CD8-positive, alpha-beta memory T cell (primary cell): ENCODE results near the gene COL5A2. TPM values are rescaled to one million over a fixed set of nuclear protein-coding genes. Genes with fewer than 3 reads are reported as not detected.

Source experiments
- CTCF ChIA-PET: fragments of 350-600 bp; sonication (Branson Sonifier 250); formaldehyde crosslinking; loops from one replicate; lab custom pipeline; 2021; ENCODE audit warnings: antibody characterized with exemption; lab: Charles Lee
- POLR2A ChIA-PET: fragments of 350-600 bp; sonication (Branson Sonifier 250); formaldehyde crosslinking; loops from one replicate; lab custom pipeline; 2021; ENCODE audit warnings: antibody characterized with exemption; lab: Charles Lee
- DNase-seq, 5 donors: peaks; one replicate each; pipeline versions ENCODE4 v3.0.0 to v3.0.0-alpha.2; 2020 to 2022; ENCODE audit warnings: mixed read lengths in 1 of 5
- H3K27ac ChIP-seq: one replicate; pipeline ENCODE4 v1.7.0; 2013; ENCODE audit warnings: low read depth, mild to moderate bottlenecking, low read length, moderate library complexity
- H3K27me3 ChIP-seq: 2 replicates; pipeline ENCODE4 v1.7.0; 2013; ENCODE audit warnings: low read length, mild to moderate bottlenecking; ENCODE audit not compliant: insufficient read depth, poor library complexity, severe bottlenecking
- H3K36me3 ChIP-seq: 2 replicates; pipeline ENCODE4 v1.7.0; 2013; ENCODE audit warnings: mild to moderate bottlenecking, low read length, moderate library complexity; ENCODE audit not compliant: insufficient read depth
- H3K4me1 ChIP-seq: 2 replicates; pipeline ENCODE4 v1.7.0; 2013; ENCODE audit warnings: mild to moderate bottlenecking, low read length, moderate library complexity; ENCODE audit not compliant: insufficient read depth
- H3K4me3 ChIP-seq: 2 replicates; pipeline ENCODE4 v1.7.0; 2013; ENCODE audit warnings: mild to moderate bottlenecking, low read length
- H3K9me3 ChIP-seq: 2 replicates; pipeline ENCODE4 v1.7.0; 2013; ENCODE audit warnings: mild to moderate bottlenecking, low read length
- H3K27ac Mint-ChIP-seq, 8 donors: one replicate each; pipeline ENCODE4 v1.8.0; 2020 to 2021; ENCODE audit warnings: mixed read lengths in 8 of 8, mild to moderate bottlenecking in 6 of 8, inconsistent platforms in 3 of 8, moderate library complexity in 3 of 8
- H3K27me3 Mint-ChIP-seq, 2 donors: one replicate each; pipeline ENCODE4 v1.8.0; 2020 to 2021; ENCODE audit warnings: mixed read lengths in 2 of 2, mild to moderate bottlenecking in 1 of 2, moderate library complexity in 1 of 2
- H3K36me3 Mint-ChIP-seq, 3 donors: one replicate each; pipeline ENCODE4 v1.8.0; 2020 to 2021; ENCODE audit warnings: mixed read lengths in 3 of 3, inconsistent platforms in 1 of 3, mild to moderate bottlenecking in 1 of 3
- H3K4me1 Mint-ChIP-seq, 3 donors: one replicate each; pipeline ENCODE4 v1.8.0; 2020 to 2021; ENCODE audit warnings: mixed read lengths in 3 of 3, inconsistent platforms in 1 of 3, mild to moderate bottlenecking in 1 of 3
- H3K4me3 Mint-ChIP-seq, 7 donors: one replicate each; pipeline ENCODE4 v1.8.0; 2020 to 2021; ENCODE audit warnings: mixed read lengths in 7 of 7, mild to moderate bottlenecking in 6 of 7, moderate library complexity in 4 of 7, inconsistent platforms in 2 of 7
- H3K9me3 Mint-ChIP-seq, 5 donors: one replicate each; pipeline ENCODE4 v1.8.0; 2020 to 2022; ENCODE audit warnings: mixed read lengths in 5 of 5, mild to moderate bottlenecking in 3 of 5, moderate library complexity in 2 of 5, inconsistent platforms in 1 of 5
- polyA plus RNA-seq: library from polyadenylated mRNA; unstranded; fragments of 300-500 nt; fragmentation: Illumina TruSeq; gene quantifications from one replicate; pipeline ENCODE4 v1.2.3, GENCODE V29; 2021
- total RNA-seq, 2 experiments: library from RNA; stranded (reverse); gene quantifications; one replicate each; pipeline ENCODE4 v1.2.3, GENCODE V29; 2021

Gene COL5A2
- total and polyA plus RNA-seq, 3 experiments from 2014 or later: 0.66 to 1.2 TPM; not detected in 1

DNA sequence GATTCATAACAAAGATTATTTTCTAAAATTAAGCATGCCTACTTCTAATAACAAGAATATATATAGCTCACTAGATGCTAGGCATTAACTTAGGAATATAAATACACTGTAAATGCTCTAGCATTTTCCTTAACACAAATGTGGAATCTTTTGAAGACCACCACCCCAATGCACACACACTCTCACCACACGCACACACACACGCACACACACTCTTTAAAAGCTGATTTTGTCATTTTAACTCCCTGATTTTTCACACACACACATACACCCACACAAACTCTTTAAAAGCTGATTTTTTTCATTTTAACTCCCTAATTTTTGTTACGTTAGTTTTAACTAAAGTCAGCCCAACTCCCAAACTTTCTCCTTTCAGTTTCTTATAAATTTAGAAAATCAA, 3.0 kb downstream of the COL5A2 start:
- POLR2A ChIA-PET: no interaction called here
- Mint-ChIP-seq H3K27ac (peak overlapping the region in 1 of 8 donors; percentile 81), H3K36me3 (no peaks in the 10 kb centered on the region)

DNA sequence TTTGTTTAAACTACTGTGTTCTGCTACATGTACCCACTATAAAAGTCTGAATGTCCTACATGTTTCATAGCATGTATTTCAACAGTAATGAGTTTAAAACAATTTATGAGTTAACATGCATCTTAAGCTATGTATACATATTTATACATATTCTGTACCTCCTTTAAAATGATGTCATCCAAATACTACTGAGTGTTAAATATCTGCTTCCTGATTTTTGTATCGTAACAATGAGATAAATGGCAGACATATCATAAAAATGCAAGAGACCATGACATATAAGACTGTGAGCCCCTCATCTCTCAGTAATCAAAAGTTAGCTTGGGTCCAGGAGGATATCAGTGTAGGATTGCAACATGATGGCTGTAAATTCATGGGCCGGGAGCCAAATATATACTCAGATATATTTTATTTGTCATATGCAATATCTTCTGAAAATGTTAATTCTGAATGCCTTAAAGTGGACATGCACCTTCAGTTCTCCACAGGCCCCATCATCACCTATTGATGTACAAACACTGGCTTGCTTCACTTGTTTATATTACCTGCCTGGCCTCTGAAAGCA, 3.6 kb downstream of the COL5A2 start:
- ChIA-PET CTCF (no interaction called here), POLR2A (no interaction called here)
- H3K27me3 Mint-ChIP-seq: peaks cover 8 to 15% of the 10 kb centered on the region in 2 donors
- peaks cover 10 to 13% (median 11%) of the 10 kb centered on the region in 3 donors for H3K4me1 Mint-ChIP-seq
- Histone ChIP-seq H3K27ac (no peak overlapping the region), H3K27me3 (no peaks in the 10 kb centered on the region), H3K36me3 (no peaks in the 10 kb centered on the region), H3K4me1 (no peaks in the 10 kb centered on the region), H3K4me3 (no peak overlapping the region), H3K9me3 (no peaks in the 10 kb centered on the region)
- no peak for DNase-seq
- H3K9me3 Mint-ChIP-seq: no peaks in the 10 kb centered on the region
- H3K27ac Mint-ChIP-seq: no peak overlapping the region
- H3K4me3 Mint-ChIP-seq: no peak overlapping the region
- H3K36me3 Mint-ChIP-seq: no peaks in the 10 kb centered on the region

More for the DNA sequence above, 3.0 kb downstream of the COL5A2 start:
- Mint-ChIP-seq H3K27me3 (peaks cover 8 to 15% of the 10 kb centered on the region in 2 donors), H3K9me3 (no peaks in the 10 kb centered on the region), H3K4me3 (no peak overlapping the region), H3K4me1 (peaks cover 10 to 13% (median 11%) of the 10 kb centered on the region in 3 donors)
- Histone ChIP-seq H3K27ac (no peak overlapping the region), H3K36me3 (no peaks in the 10 kb centered on the region), H3K4me1 (no peaks in the 10 kb centered on the region), H3K27me3 (no peaks in the 10 kb centered on the region), H3K4me3 (no peak overlapping the region), H3K9me3 (no peaks in the 10 kb centered on the region)
- CTCF ChIA-PET: no interaction called here
- DNase-seq: no peak

DNA sequence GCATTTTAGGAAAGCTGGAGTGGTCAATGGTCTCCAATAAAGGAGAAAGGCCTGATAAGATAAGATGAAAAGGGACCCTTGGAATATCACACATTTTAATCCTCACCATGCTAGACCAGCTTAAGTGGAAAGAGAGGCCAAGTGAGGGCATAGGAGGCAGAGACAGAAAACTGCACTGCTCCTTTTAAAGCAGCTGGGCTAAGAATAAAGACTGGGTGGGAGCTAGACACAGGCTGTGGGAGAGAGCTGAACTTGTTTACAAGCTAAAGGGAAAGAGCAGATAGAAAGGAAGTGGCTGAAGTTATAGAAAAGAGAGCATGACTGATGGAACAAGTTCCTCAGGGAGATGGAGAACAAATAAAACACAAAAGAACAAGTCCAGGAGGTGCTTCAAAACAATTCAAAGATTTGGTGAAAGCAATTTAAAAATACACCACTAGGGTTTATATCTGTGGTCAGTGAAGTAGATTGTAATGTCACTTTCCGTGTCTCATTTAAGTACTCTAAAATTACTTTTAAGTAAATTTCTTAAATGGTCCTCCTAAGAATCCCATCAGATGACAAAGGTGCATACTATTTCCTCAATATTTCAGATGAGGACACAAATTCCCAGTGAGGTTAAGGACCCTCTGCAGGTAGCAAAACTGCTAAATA, 7.5 kb downstream of the COL5A2 start:
- H3K4me1 Mint-ChIP-seq: no peaks in the 10 kb centered on the region
- H3K4me3 ChIP-seq: no peak overlapping the region
- no peaks in the 10 kb centered on the region for H3K4me1 ChIP-seq
- H3K36me3 ChIP-seq: no peaks in the 10 kb centered on the region
- DNase-seq: no peak
- no peaks in the 10 kb centered on the region for H3K27me3 ChIP-seq
- no peaks in the 10 kb centered on the region for H3K9me3 Mint-ChIP-seq
- H3K27ac ChIP-seq: no peak overlapping the region
- POLR2A ChIA-PET: no interaction called here
- no peak overlapping the region for H3K4me3 Mint-ChIP-seq
- H3K27me3 Mint-ChIP-seq: peaks cover 0 to 1% of the 10 kb centered on the region in 2 donors
- no peaks in the 10 kb centered on the region for H3K9me3 ChIP-seq
- no peaks in the 10 kb centered on the region for H3K36me3 Mint-ChIP-seq
- CTCF ChIA-PET: no interaction called here
- no peak overlapping the region for H3K27ac Mint-ChIP-seq

DNA sequence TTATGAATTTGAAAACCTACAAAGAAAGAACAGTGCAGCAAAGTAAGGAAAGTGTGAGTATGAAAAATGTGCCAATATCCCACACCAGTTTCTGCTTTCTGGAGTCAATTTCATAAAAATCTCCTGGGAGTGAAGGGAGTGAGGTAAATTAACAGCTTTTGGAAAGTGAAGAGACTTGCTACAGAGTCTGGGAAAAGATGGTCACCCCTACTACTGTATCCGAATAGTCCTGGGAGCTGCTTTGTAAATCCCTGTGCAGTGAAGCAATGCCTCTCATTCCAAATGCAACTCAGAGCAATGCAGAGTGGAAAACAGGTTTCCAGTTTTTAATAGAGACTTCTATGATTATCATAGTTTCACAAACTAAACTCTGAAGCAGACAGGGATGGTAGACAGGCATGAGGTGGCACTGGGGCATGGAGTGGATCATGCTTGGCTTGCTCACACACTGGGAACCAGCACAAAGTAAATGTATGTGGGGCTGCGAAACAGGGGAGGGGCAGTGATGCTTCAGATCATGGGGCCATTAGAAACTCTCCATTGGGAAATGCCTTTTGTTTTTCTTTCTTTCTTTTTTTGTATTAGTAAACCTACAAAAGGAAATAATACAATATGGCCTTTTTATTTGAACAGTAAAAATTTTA, 10.6 kb downstream of the COL5A2 start:
- Histone ChIP-seq H3K27ac (no peak overlapping the region), H3K9me3 (no peaks in the 10 kb centered on the region), H3K27me3 (no peaks in the 10 kb centered on the region), H3K36me3 (no peaks in the 10 kb centered on the region), H3K4me3 (no peak overlapping the region), H3K4me1 (no peaks in the 10 kb centered on the region)
- Mint-ChIP-seq H3K27me3 (no peaks in the 10 kb centered on the region), H3K9me3 (no peaks in the 10 kb centered on the region), H3K27ac (no peak overlapping the region), H3K4me1 (no peaks in the 10 kb centered on the region), H3K36me3 (no peaks in the 10 kb centered on the region), H3K4me3 (no peak overlapping the region)
- no peak for DNase-seq
- ChIA-PET POLR2A (no interaction called here), CTCF (no interaction called here)

- no peaks in the 10 kb centered on the region for H3K36me3 Mint-ChIP-seq
- Histone ChIP-seq H3K4me1 (no peaks in the 10 kb centered on the region), H3K27me3 (no peaks in the 10 kb centered on the region), H3K4me3 (no peak overlapping the region), H3K36me3 (no peaks in the 10 kb centered on the region), H3K27ac (no peak overlapping the region), H3K9me3 (no peaks in the 10 kb centered on the region)
- no peaks in the 10 kb centered on the region for H3K9me3 Mint-ChIP-seq
- ChIA-PET CTCF (no interaction called here), POLR2A (no interaction called here)
- no peaks in the 10 kb centered on the region for H3K4me1 Mint-ChIP-seq
- DNase-seq: no peak
- H3K4me3 Mint-ChIP-seq: no peak overlapping the region
- H3K27ac Mint-ChIP-seq: no peak overlapping the region
- peaks cover 3 to 4% of the 10 kb centered on the region in 2 donors for H3K27me3 Mint-ChIP-seq
These were observed 13.7 kb downstream of the COL5A2 start for GRCh38 chr2:189165656-189166380.

- peaks cover 3 to 4% of the 10 kb centered on the region in 2 donors for H3K27me3 Mint-ChIP-seq
- no peak overlapping the region for H3K27ac Mint-ChIP-seq
- no peaks in the 10 kb centered on the region for H3K36me3 Mint-ChIP-seq
- no peaks in the 10 kb centered on the region for H3K36me3 ChIP-seq
- H3K27me3 ChIP-seq: no peaks in the 10 kb centered on the region
- H3K4me3 Mint-ChIP-seq: no peak overlapping the region
- CTCF ChIA-PET: no interaction called here
- no peaks in the 10 kb centered on the region for H3K9me3 Mint-ChIP-seq
- H3K4me1 ChIP-seq: no peaks in the 10 kb centered on the region
- no peak overlapping the region for H3K4me3 ChIP-seq
- H3K4me1 Mint-ChIP-seq: no peaks in the 10 kb centered on the region
- no peak for DNase-seq
- no peaks in the 10 kb centered on the region for H3K9me3 ChIP-seq
- POLR2A ChIA-PET: no interaction called here
- no peak overlapping the region for H3K27ac ChIP-seq
These were observed 14.8 kb downstream of the COL5A2 start for GRCh38 chr2:189164746-189165145.

GRCh38 chr2:189163889-189164288, 15.7 kb downstream of the COL5A2 start:
- ChIA-PET CTCF (no interaction called here), POLR2A (no interaction called here)
- no peaks in the 10 kb centered on the region for H3K27me3 ChIP-seq
- DNase-seq: no peak
- no peaks in the 10 kb centered on the region for H3K9me3 ChIP-seq
- Mint-ChIP-seq H3K36me3 (no peaks in the 10 kb centered on the region), H3K27me3 (peaks cover 3 to 4% of the 10 kb centered on the region in 2 donors), H3K4me1 (no peaks in the 10 kb centered on the region), H3K27ac (no peak overlapping the region), H3K9me3 (no peaks in the 10 kb centered on the region), H3K4me3 (no peak overlapping the region)
- H3K27ac ChIP-seq: no peak overlapping the region
- no peaks in the 10 kb centered on the region for H3K36me3 ChIP-seq
- H3K4me3 ChIP-seq: no peak overlapping the region
- H3K4me1 ChIP-seq: no peaks in the 10 kb centered on the region

DNA sequence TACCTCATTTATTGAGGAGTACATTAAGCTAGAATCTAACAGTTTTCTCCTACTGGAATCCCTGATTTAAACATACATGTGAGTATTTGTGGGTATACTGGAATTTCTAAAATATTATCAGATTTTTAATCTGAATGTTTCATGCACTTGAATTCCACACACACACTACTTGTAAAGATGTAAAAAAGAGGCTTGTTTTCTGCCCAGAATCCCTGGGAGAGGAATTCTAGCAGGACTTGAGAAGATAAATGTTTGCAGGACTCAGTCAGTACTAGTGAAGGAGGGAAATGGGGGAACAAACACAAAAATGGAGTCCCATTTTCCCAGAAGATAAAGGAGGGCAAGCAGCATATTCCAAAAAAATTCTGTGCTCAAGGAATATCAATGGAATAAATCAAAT, 17.0 kb downstream of the COL5A2 start:
- Histone ChIP-seq H3K27me3 (no peaks in the 10 kb centered on the region), H3K27ac (no peak overlapping the region), H3K9me3 (no peaks in the 10 kb centered on the region), H3K4me1 (no peaks in the 10 kb centered on the region), H3K36me3 (no peaks in the 10 kb centered on the region), H3K4me3 (no peak overlapping the region)
- Mint-ChIP-seq H3K36me3 (no peaks in the 10 kb centered on the region), H3K27ac (no peak overlapping the region), H3K27me3 (peaks cover 3 to 4% of the 10 kb centered on the region in 2 donors), H3K4me1 (no peaks in the 10 kb centered on the region), H3K9me3 (no peaks in the 10 kb centered on the region), H3K4me3 (no peak overlapping the region)
- ChIA-PET POLR2A (no interaction called here), CTCF (no interaction called here)
- no peak for DNase-seq
